ENCODE measurements around the gene ACTN2.

GRCh38 chr1:236786453-236786852 lies 100.2 kb downstream of the ACTN2 start:
- TF ChIP-seq CTCF (IDR thresholded peaks at IDR 0.05; ENCODE audit: low read depth, low read length): no peak
- no peak for TF ChIP-seq POLR2A (IDR thresholded peaks at IDR 0.05; ENCODE audit: extremely low read depth, insufficient read length)
